ENCODE measurements around the gene SCN10A.

GRCh38 chr3:38792983-38793382 lies 23.0 kb downstream of the SCN10A start:
- TF ChIP-seq CTCF (IDR thresholded peaks at IDR 0.05) = no peak
- no peak for TF ChIP-seq POLR2A (IDR thresholded peaks at IDR 0.05)
- TF ChIP-seq EP300 (IDR thresholded peaks at IDR 0.05; ENCODE audit: low read depth) = no peak

Data from transverse colon (tissue), 3 donors.